GM08714 (cell line): ENCODE measurements around the gene TCF7.

Experiments
- H3K4me3 ChIP-seq: fragments of 200-500 bp; sonication (Bioruptor generic); 2 replicates; pipeline ENCODE4 v1.5.1; 2014; ENCODE audit warnings: mild to moderate bottlenecking, low read length, inconsistent platforms
- ZNF274 ChIP-seq: IDR thresholded peaks from 2 replicates; pipeline ENCODE4 v1.6.1; 2012; ENCODE audit warnings: mild to moderate bottlenecking, low read depth, low read length

TCF7 gene

DNA sequence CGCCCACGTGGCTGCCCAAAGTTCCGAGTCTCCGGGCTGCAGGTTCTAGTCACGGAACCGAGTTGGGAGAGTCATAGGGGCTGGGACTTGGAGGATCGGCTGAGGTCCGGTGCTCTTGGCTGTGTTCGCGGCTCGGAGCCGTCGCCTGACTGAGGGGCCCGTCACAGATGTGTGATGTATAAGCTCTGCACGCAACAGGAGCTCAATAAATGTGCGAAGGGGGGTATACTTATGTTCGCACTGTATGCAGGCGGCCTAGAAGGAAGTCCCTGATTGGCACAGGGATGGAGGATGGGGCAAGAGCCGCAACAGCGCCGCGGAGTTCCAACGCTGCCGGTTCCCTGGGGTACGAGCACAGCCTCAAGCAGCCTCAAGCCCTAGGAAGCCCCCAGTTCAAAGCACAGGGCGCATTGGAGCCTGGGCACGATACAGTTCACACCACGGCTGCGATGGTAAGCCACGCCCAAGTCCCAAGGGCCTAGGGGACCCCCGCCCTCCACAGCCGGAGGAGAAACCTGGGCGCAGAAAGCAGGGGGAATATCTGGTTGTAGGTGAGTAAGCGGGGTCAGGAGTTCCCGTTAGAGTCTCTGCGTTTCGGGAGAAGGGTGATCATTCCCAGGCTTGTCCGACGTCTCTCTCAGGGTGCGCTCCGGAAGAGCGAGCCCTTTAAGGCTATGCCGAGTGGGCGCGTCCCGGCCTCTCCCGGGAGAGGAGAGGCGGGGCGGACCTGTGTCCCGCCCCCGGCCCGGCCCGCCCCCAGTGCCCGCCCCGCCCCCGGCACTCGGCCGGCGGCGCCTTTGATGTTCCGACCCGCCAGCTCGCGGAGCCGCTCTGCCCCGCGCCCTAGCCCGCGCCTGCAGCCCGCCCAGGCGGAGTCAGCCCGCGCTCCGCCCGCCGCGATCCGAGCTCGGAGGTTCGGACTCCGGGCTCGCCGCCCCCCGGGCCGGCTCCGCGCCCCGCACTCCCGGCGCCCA, at the start of gene TCF7:
Gene TCF7, plus strand, starts transcription at position 780 of the 974 bp plus-strand sequence. CDS start 226 bp downstream, outside the sequence.
- no peak for TF ChIP-seq ZNF274
- H3K4me3 ChIP-seq, result peak within 1 kb of the TSS; percentile 48; the same call in 1 of the 2 replicates

DNA sequence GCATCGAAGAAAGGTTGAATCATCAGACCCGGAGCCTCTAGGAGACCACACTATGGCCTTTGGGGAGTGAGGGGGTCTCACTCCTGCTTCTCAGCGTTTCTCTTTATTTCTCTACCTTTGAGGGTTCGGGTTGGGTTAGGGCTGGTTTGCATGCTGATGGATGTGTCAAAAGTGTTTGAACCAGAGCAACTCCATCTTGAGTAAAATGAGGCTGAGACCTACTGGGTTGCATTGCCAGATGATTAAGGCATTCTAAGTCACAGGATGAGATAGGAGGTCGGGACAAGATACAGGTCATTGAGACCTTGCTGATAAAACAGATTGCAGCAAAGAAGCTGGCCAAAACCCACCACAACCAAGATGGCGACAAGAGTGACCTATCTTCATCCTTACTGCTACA, 44.9 kb upstream of the TCF7 start:
- TF ChIP-seq ZNF274, result no peak
- no peak overlapping the region for H3K4me3 ChIP-seq

DNA sequence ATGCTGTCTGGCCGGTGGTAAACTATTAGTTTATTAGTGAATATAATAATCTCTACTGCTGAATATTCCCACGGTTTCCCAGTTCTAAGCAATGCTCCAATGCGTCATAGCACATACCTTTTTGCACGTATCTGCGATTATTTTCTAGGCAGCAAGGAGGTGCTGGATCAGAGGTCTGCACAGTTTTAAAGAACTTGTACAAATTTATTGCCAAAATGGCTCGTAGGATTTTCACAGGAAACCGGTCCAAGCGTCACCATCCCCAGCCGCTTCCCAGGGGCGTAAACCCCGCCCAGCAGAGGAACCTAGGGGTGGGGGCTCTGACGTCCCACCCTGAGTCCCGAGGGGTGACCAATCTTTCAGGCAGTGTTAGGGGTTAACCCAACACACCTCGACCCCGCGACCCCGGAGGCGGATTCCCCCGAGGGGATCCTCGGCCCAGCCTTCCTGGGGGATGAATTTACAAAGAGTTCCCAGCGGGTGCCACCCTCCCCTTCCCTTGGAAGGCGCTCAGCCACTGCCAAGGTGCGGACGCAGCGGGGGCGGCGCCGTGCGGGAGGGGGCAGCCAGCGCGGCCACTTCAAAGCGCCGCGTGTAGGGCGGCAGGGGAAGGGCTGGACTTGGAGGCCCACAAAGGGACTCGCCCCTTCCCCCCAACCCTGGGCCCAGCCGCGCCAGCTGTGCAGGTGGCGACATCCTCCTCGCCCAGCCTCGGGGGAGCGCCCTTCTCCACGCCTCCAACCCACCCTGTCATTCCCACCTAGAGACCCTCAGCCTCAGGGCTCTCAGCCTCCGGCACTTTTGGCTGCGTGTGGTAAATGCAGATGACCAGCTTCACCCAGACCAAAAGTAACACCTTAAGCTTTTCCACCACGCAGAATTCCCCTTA, 43.5 kb upstream of the TCF7 start:
- no peak for TF ChIP-seq ZNF274
- peak overlapping the region; percentile 29; the same call in 1 of the 2 replicates for H3K4me3 ChIP-seq

DNA sequence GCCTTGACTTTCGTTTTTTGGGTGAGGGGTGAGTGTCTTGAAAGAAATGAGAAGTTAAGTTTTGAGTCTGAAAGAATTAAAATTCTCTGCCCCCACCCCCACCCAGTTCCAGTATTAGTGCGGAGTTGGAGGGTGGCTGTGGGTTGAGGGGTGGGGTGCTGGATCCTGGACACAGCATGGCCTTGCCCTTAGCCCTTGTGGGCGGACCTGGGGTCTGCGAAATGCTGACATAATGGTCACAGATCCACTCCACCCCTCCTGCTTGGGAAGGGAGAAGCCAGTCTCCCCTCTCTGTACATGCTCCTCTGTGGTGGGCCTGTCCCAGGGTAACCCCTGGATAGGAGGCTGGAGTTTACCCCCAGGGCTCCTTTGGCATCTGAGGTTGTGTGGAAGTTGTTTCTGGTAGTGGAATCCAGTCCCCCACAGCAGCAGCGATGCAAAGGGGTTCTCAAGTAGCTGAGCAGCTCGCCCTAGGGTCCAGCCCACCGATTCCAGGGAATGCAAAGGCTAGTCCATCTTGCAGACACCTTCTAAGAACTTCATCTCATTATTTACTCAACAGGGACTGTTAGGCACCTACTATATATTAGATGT, 42.8 kb upstream of the TCF7 start:
- TF ChIP-seq ZNF274, result no peak
- peak overlapping the region; percentile 29; the same call in 1 of the 2 replicates for H3K4me3 ChIP-seq

DNA sequence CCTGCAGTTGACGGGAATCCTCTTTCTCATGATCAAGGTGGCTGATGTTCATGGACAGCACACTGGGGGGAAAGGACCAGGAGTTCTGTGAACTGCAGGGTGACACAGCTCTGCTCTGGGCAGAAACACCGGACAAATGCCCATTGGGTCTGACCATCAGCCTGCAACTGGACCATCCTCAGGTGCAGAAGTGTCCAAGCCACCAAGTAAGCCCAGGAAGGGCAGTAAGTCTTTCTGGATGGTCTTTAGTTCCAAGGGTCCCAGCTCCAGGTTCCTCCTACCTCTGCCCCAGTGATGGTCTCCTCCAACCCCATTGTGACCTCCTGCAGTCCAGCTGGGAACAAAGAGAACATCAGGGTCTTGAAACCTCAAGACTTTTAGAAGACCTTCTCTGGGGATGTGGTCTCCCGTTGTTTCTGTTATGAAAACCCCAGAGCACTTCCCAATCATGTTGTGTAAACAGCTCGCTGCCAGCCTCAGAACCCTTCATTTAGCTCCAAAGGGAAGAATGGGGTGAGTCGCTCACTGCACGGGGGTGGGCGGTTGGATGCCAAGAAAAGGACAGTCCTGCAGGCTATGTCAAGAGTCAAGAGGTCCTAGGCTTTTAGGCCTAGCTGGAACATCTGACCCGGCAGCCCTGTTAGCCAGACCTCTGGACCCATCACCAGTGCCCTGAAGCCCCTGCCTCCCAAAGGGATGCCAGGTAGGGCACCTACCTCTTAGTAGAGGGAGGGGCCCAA, 41.8 kb upstream of the TCF7 start:
- TF ChIP-seq ZNF274, result no peak

DNA sequence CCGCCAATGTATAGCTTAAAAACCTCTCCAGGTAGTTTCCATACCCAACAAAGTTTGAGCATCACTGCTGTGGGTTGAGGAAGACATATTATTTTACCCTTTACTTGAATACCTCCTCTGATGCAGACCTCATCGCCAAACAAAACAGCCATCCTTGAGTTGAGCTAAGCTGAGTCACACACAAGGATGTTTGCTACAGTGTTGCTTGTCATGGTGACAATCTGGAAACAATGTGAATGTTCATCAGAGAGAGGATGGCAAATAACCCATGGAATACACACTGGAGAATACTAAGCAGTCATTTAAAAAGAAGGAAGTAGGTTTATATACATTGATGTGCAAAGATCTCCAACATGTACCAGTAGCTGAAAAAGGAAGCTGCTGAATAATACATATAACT, 41.1 kb upstream of the TCF7 start:
- no peak overlapping the region for H3K4me3 ChIP-seq
- TF ChIP-seq ZNF274, result no peak

More for the DNA sequence above, 41.8 kb upstream of the TCF7 start:
- H3K4me3 ChIP-seq, result no peak overlapping the region

DNA sequence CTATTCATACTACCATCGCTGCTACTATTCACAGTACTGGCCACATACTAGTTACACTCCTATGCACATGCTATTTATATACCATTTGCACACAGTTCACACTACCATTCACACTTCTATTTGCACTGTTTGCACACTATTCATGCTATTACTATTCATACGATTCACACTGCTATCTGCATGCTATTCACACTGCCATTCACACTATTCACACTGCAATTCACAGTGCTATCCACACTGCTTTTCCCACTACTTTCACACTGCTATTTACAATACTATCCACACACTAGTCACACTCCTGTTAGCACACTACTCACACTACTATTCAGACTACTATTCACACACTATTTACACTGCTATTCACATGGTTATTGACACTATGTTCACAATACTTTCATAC, 39.4 kb upstream of the TCF7 start:
- TF ChIP-seq ZNF274, result no peak
- no peak overlapping the region for H3K4me3 ChIP-seq

DNA sequence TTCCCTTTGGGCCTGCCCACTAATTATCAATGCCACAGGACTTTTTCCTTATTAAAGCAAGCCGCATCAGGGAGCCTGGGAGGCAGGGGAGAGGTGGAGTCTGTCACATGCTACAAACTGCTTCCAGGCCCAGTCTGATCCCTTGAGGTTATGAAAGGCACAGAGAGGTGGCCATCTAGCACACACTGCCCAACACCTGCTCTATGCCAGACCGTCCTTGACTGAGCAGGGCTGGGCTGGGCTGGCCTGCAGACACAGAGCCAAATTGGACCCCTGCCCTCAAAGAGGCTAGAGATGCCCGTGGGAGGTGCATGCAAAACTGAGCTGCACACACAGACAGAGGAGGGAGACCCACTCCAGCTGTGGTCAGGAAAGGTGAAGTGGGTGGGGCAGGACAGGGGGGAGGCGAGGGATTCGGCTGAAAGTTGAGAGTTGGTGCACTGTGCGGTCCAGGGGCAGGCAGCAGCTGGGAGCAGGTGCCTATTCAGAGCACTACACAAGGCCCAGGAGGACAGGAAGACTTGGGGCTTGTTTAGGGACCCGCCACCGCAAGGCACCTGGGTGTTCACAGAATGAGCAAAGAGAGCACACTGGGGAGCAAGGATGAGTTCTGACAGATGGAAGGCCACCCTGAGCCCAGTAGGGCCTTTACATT, 36.4 kb upstream of the TCF7 start:
- no peak overlapping the region for H3K4me3 ChIP-seq
- no peak for TF ChIP-seq ZNF274

DNA sequence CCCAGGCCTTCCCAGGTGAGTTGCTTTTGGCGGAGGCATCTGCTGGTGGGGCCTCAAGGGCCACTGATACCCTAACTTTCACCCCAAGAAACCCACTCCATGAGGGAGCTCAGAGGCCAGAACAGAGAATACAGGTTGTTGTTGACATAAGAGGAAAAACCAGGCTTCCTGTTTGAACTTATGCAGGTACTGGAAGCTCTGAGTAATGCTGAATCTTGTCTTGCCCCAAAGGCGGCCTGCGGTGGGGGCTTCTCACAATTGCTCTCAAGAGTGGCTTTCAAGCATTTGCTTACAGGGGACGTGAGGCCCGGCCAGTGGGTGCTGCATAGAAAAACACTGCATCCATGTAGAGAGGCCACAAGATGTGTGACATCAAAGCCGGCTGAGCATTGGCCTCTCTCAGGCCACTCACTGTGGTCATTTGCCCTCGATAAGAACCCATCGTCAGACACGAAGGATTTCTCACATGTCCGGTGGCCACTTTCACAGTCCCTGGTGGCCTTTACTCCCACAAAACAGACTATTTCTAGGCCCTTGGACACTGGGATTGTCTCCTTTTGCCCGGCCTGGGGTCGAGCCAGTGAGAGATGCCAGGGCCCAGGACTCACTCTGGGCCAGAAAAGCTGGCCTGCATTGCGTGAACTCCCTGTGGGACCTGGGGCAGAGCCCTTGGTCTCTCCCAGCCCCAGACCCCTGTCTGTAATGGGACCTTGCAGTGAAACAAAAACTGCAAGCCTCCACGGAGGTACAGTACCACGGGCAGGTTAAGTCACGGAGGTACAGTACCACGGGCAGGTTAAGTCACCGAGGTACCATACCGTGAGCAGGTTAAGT, 34.5 kb upstream of the TCF7 start:
- no peak for TF ChIP-seq ZNF274
- H3K4me3 ChIP-seq, result no peak overlapping the region

DNA sequence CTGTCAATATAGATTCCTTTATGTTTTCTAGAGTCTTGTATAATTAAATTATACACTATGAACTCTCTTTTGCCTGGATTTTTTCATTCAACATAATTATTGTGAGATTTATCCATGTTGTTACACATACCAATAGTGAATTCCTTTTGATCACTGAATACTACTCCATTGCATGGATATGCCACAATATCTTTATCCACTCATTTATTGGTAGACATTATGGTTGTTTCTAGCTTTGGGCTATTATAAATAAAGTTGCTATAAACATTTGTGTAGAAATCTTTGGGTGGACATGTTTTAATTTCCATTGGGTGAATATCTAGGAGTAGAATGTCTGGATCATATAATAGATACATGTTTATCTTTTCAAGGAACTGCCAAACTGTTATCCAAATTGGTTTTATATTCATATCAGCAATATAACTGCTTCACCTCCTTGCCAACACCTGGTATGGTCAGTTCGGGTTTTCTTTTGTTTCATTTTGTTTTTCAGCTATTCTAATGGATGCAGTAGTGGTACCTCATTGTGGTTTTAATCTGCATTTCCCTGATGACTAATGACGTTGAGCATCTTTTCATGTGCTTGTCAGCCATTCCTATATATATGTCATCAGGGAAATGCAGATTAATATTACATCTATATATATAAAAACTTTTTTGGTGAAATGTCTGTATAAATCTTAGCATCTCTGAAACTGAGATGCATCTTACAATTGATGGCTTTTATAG, 32.1 kb upstream of the TCF7 start:
- TF ChIP-seq ZNF274, result no peak

DNA sequence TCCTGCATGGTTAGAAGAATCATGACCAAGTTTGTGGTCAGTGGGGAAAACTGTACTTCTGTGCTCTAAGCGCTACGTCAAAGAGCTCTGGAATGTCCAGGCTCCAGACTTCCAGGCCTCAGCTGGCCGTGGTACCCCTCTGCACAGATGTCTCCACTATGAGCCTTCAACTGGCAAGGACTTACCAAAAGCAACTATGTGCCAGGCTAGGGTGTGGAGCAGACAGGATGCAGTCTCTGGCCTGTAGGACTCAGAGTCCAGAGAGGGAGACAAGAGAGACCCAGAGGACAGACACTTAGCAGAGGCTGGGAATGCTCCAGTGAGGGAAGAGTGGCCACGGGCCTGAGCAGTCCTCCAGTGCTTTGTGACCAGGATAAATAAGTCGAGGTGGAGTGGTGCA, 31.0 kb upstream of the TCF7 start:
- no peak for TF ChIP-seq ZNF274
- no peak overlapping the region for H3K4me3 ChIP-seq

More for the DNA sequence above, 32.1 kb upstream of the TCF7 start:
- H3K4me3 ChIP-seq, result no peak overlapping the region
